WI38 (cell line): Measurements from ENCODE around the gene RNF123.

Experiments
- H3K4me3 ChIP-seq: 2 replicates; pipeline ENCODE4 v1.5.1; 2011; ENCODE audit warnings: low read depth, mild to moderate bottlenecking, control low read depth, low read length
- TF ChIP-seq, protein P1 (sequence below): IDR thresholded peaks from 2 replicates; pipeline ENCODE4 v1.5.1; 2012; ENCODE audit warnings: low read depth, mild to moderate bottlenecking, control low read depth, low read length

RNF123 gene

GRCh38 chr3:49724586-49724985 lies 35.2 kb downstream of the RNF123 start:
- TF ChIP-seq, protein P1, sequence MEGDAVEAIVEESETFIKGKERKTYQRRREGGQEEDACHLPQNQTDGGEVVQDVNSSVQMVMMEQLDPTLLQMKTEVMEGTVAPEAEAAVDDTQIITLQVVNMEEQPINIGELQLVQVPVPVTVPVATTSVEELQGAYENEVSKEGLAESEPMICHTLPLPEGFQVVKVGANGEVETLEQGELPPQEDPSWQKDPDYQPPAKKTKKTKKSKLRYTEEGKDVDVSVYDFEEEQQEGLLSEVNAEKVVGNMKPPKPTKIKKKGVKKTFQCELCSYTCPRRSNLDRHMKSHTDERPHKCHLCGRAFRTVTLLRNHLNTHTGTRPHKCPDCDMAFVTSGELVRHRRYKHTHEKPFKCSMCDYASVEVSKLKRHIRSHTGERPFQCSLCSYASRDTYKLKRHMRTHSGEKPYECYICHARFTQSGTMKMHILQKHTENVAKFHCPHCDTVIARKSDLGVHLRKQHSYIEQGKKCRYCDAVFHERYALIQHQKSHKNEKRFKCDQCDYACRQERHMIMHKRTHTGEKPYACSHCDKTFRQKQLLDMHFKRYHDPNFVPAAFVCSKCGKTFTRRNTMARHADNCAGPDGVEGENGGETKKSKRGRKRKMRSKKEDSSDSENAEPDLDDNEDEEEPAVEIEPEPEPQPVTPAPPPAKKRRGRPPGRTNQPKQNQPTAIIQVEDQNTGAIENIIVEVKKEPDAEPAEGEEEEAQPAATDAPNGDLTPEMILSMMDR = no peak
- peak overlapping the region; percentile 59 for H3K4me3 ChIP-seq

DNA sequence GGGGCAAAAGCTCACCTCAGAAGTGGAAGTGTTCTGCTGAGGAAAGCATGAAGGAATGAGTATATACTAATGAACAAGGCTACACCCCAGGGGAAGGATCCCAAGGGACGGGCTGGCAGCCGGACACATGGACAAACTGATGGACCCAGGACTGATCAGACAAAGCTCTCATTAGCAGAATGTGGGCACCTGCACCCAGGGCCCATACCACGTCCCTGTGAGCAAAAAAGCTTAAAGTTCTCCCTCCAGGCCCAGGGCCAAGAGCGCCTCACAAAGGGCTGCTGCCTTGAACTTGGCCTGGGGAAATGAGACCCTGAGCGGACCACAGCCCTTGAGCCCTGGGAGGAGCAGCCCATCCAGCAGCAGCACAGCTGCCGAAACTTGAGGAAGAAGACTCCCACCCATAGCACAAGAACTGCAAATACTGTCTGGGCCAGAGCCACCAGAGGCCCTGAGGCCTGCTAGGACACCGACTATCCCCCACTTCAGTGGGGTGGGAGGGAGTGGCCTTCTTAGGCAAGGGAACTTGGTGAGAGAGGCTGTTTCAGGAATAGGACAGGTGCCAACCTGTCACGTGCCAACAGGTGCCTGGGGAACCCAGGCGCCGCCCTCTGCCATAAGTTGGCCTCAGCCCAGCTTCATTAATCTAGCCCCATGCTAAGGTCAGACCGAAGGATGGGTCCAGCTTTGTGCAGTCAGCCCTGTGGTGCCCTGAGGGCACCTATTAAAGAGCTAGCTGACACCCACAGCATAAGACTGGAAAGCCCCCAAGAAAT lies 36.7 kb downstream of the RNF123 start:
- H3K4me3 ChIP-seq = no peak overlapping the region
- TF ChIP-seq, protein P1 = no peak

DNA sequence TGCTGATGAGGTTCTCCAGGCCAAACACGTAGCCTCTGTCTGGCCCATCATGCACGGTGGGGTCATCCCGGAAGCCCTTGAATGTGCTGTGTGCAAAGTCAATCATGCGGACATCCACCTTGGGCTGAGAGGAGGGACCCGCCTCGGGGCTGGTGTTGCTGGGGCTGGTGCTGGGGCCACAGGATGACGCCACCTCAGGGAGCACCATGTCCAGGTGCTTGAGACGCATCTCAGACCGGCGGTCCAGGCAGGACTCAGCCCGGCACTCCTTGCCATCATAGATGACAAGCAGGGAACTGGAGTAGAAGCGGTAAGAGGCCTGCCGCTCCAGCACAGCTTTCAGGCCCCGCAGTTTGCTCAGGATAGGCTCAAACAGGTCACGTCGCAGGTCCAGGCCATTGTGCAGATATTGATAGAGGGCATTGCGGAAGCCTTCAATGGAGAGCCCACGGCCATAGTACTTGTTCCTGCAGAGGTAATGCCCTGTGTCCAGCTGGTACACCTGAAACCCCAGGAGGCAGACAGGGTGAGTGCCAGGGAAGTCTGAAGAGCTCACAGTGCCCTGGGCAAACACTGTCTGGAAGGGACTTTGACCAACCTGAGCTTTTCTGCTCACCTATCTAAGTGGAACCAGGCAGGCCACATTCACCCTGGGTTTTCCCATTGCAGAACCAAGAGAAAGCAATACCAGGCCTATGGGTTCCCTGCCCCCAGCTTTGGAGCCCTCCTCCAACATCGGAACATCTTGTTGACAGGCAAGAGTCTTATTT lies 38.0 kb downstream of the RNF123 start:
- TF ChIP-seq, protein P1 = no peak
- H3K4me3 ChIP-seq = no peak overlapping the region

DNA sequence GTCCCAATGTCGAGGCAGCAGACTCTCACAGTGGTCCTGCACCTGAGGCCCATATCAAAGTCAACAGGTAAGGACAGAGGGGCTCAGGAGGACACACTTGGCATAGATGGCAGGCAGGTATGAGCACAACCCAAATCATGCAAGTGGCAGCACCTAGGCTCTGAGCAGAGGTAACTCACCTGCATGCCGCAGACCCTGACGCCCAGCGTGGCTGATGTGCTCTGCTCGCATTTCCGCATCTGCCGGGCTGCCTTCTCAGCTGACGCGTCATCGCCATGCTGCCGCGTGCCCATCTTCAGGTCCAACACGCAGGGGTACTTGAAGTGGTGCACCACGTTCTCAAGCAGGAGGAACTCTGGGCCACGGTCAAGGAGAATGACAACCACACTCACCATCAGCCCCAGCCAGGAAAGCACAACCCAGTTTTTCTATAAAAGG lies 38.6 kb downstream of the RNF123 start:
- TF ChIP-seq, protein P1 = no peak
- no peak overlapping the region for H3K4me3 ChIP-seq

DNA sequence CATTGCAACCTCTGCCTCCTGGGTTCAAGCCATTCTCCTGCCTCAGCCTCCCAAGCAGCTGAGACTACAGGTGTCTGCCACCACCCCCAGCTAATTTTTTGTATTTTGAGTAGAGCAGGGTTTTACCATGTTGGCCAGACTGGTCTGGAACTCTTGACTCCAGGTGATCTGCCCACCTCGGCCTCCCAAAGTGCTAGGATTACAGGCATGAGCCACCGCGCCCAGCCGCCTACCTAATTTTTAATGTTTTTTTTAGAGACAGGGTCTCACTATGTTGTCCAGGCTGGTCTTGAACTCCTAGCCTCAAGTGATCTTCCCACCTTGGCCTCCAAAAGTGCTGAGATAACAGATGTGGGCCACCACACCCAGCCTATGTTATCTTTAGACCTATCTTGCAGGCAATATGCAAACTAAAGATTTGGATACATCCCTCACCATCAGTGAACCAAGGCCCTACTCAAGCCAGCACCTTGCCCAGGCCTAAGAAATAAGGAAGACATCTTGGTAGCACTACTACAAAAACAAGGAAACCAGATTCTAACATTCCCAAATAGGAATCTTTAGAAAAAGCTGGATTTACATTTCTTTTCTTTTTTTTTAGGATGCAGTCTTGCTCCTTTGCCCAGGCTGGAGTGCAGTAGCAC lies 40.7 kb downstream of the RNF123 start:
- no peak overlapping the region for H3K4me3 ChIP-seq
- TF ChIP-seq, protein P1 = no peak

DNA sequence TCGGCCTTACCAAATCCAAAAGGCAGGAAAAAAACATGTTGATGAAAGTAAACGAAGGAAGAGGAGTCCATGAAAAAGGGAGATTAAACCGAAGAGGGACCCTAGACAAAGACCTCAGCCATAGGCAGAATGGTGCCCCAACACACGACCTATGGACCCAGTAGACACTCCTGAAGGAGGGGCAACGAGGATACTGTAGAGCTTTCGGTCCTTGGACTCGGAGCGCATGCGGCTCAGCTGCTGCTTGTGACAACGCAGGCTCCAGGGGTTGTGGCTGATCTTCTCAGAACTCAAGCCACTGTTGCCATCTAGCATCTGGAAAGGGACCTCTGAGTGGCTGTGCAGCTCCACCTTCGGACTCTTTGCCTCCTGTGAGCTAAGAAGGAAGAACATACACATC lies 43.2 kb downstream of the RNF123 start:
- H3K4me3 ChIP-seq = no peak overlapping the region
- TF ChIP-seq, protein P1 = no peak
